GM19239 (cell line): ENCODE data around the gene HOXD12.

ENCODE experiments used
- DNase-seq: peaks from one replicate; pipeline ENCODE4 v3.0.0; 2011; ENCODE audit warnings: low spot score; ENCODE audit not compliant: insufficient read length
- FAIRE-seq: peaks from 2 replicates; lab custom pipeline; 2011; peaks lifted over from hg19 to GRCh38; lab: Jason Lieb, UNC

The HOXD12 gene

DNA sequence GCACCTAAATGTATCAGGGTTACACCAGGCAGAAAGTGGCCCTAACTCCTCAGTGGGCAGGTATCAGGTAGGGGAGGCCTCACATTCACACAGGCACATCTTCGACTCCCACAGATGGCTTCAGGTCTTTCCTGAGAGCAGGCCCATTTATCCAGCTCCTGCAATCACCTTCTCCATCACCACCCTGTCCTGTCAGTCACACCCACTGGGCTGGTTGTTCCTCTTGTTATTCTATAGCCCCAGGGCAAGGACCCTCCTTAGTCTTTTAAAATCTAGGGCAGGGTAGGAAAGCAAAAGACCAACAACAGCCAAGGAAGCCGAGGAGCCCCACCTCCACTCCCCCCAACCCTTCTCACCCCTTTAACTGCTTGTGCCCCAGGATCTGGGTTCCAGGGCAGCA is 42.7 kb downstream of the HOXD12 start:
- no peak for DNase-seq

DNA sequence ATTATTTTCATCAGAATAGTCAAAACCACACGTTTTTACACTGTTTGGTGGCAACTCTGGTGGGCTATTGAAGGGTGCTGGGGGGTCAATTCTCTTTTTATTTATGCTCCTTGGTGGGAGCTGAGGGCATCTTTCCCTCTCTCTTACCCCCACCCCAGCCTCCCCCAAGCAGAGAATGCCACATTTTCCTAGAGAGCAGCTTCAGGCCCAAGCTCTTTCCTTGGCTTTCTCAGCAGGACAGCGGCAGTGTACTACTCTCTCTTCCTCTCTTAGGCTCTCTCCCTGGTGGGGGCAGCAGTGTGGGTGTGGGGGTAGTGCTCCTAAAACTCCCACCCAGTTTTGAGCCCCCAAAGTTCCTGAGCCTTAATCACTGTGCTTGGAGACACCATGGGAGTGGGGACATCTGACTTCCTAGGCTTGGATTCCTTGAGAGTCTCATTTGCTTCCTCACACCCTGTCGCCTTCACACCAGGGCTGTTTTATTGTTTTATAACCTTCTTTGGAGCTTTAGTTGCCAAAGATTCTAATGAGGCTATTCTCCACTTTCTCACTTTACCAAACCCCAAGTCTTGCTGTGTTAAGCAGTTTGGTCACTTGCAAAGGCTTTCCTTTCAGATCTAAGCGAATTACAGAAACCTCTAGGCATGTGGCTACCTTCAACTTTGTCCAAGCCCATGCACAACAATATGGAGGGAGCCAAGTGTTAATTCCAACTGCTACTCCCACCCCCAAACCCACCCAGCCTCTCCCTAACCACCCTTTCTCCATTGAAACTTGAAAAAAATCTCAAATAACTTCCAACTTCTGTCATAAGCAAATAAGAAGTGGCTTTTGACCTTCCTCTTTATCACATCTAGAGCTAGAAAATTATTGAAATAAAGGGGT is 45.7 kb downstream of the HOXD12 start:
- no peak for DNase-seq
- FAIRE-seq = no peak

More for the DNA sequence above, 42.7 kb downstream of the HOXD12 start:
- no peak for FAIRE-seq

GRCh38 chr2:176146101-176146500 is 46.5 kb downstream of the HOXD12 start:
- DNase-seq = no peak
- FAIRE-seq = no peak

DNA sequence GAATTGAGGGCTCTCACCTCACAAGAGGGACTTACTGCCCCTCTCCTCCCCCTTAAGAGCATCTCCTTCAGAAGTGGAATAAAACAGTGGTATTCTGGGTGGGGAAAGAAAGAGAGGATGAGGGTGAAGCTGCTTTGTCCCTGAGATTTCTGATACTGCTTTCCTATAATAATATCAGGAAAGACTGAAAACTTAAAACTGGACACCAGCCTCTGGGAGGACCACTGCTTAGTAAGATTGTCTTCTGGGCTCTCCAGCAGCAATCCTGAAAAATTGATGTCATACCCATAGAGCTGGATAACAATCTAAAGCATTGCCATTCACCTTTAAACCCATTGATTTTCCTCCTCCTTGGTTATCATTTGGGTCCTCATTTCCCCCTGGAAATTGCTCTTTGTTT is 47.0 kb downstream of the HOXD12 start:
- FAIRE-seq (no peak), DNase-seq (no peak)

GRCh38 chr2:176147210-176147799 is 47.7 kb downstream of the HOXD12 start:
- DNase-seq (no peak), FAIRE-seq (no peak)

- FAIRE-seq (no peak), DNase-seq (no peak)
Measured at GRCh38 chr2:176147800-176148496, 48.4 kb downstream of the HOXD12 start.

- DNase-seq = no peak
- FAIRE-seq = no peak
Measured at GRCh38 chr2:176148751-176149421, 49.3 kb downstream of the HOXD12 start.

- DNase-seq (no peak), FAIRE-seq (no peak)
Measured at GRCh38 chr2:176149481-176149938, 49.9 kb downstream of the HOXD12 start.

GRCh38 chr2:176149939-176150583 is 50.5 kb downstream of the HOXD12 start:
- no peak for DNase-seq

GRCh38 chr2:176150584-176151441 is 51.2 kb downstream of the HOXD12 start:
- DNase-seq = no peak
- FAIRE-seq = no peak

More at GRCh38 chr2:176149939-176150583, 50.5 kb downstream of the HOXD12 start:
- no peak for FAIRE-seq

DNA sequence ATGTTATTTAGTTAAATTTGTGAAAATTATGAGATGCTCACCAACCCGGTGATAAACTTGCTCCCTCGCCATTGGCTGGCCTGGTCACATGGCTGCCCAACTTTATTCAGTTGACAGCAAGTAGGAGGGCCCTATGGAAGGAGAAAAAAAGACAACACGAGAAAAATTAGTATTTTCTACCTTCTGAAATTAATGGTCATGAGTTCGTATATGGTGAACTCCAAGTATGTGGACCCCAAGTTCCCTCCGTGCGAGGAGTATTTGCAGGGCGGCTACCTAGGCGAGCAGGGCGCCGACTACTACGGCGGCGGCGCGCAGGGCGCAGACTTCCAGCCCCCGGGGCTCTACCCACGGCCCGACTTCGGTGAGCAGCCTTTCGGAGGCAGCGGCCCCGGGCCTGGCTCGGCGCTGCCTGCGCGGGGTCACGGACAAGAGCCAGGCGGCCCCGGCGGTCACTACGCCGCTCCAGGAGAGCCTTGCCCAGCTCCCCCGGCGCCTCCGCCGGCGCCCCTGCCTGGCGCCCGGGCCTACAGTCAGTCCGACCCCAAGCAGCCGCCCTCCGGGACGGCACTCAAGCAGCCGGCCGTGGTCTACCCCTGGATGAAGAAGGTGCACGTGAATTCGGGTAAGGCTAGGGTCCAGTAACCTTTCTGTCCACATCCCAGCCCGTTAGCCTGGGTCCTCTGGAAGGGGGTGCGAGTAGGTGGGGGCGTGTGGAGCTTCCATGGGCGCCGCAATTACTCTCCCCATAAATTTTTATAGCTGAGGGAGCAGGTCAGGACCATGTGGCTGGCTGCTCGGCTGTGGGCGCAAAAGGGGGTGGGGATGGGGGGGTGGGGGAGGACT is 52.1 kb downstream of the HOXD12 start, which contains the start of gene HOXD4:
HOXD4 (plus strand) TSS at position 109 of the 846 bp plus-strand sequence; CDS start at position 193, 84 bp downstream.
- DNase-seq = no peak
- FAIRE-seq = no peak
